ENCODE data around the gene ZBTB16.

ZBTB16 gene

GRCh38 chr11:114192841-114193389 is 133.4 kb downstream of the ZBTB16 start:
- DNase-seq, result no peak

- no peak for DNase-seq
Measured at GRCh38 chr11:114193730-114194679, 134.5 kb downstream of the ZBTB16 start.

DNA sequence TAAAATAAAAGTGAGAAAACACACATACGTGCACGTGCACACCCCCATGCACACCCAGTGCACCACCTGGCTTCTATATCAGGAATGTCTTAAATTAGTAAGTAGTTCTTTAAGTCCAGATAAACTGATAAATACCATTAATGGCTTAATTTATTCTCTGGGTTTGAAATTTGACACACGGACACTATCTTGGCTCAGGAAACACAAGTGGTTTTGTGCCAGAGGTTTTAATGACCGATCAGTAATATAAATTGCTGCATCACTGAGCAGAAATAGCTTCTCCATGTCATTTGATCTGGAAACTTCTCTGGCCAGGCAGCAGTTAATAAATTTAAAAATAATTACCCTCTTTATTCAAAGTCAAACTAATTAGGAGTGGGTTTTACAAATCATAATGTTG is 135.2 kb downstream of the ZBTB16 start:
- no peak for DNase-seq

DNA sequence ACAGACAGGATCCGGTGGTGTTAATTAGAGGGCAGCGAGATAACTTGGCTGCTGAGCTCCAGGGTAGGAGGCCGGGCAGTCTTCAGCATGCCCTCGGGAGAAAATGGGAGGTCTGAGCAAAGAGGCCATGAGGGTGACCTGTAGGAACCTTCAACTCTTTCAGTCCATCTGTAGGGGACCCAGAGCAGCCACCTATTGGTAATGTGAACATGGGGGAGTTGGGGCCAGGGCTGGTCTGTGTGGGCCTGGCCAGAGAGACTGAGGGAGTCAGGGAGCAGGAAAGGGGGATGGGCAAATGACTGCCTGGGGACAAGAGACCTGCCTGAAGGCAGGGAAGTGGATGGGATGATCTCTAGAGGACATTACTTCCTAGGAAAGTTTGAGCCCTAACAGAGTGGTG is 135.6 kb downstream of the ZBTB16 start:
- DNase-seq, result no peak

- DNase-seq, result no peak
Measured at GRCh38 chr11:114195981-114196731, 136.6 kb downstream of the ZBTB16 start.

- DNase-seq, result no peak
Measured at GRCh38 chr11:114196997-114197703, 137.6 kb downstream of the ZBTB16 start.

DNA sequence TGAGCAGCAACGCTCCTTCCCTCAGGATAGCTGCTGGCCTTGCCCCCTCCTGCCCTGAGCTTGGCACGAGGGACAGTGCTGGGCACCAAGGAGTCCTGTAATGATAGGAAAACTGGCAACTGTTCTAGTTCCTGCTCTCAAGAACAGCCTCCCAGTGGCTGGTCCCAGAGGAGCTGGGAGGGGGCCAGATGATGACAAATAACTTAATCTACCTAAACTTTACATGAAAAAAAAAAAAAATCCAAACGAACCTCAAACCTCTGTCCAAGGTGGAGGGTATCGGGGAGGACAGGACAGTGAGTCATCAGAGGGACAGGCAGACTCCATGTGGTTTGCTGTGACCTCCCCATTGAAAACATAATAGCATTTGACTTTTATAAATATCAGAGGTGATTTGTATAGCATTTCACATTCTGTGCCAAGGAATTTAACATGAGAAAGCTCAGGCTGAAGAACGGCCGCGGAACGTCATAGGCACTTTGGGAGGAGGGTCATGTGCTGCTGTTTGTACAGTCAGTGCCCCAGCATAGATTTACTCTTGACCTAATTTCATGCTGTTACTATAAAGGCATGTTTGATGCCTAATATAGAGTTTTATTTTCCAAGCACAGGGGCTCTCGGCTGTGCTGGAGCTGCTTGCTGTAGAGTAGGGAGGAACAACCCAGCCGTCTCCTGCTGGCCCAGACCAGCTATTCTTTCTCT is 138.4 kb downstream of the ZBTB16 start:
- DNase-seq, result peak; percentile 84

- DNase-seq, result no peak
Measured at GRCh38 chr11:114199051-114199450, 139.5 kb downstream of the ZBTB16 start.

- no peak for DNase-seq
Measured at GRCh38 chr11:114200351-114201133, 141.0 kb downstream of the ZBTB16 start.

GRCh38 chr11:114201219-114201618 is 141.7 kb downstream of the ZBTB16 start:
- DNase-seq, result no peak

DNA sequence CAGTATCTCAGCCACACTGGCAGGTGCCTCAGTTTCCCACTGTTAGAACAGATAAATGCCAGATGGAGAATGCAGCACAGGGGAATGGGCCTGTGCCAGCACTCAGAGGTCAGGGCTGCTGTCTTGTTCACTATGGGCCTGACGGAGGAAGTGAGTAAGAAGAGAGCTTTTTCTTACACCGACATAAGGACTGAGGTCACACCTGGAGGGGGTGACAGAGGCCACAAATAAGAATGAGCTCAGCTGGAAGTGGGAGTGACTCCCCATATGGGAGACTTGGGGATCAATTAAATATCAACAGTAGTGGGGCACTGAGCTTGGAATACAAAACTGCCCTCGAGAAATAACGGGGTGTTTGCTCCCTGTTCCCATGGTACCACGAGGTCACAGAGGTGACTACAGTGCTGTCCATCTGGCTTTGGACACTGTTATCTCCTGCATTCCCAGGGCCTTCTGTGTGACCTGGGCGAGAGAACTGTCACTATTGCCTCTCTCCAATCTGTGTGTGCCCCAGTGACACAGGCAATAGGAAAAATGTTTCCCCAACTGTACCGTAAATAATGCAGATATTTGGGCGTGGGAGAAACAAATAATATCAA is 142.6 kb downstream of the ZBTB16 start:
- DNase-seq, result no peak

GRCh38 chr11:114207096-114207495 is 147.6 kb downstream of the ZBTB16 start:
- DNase-seq, result peak; percentile 6

DNA sequence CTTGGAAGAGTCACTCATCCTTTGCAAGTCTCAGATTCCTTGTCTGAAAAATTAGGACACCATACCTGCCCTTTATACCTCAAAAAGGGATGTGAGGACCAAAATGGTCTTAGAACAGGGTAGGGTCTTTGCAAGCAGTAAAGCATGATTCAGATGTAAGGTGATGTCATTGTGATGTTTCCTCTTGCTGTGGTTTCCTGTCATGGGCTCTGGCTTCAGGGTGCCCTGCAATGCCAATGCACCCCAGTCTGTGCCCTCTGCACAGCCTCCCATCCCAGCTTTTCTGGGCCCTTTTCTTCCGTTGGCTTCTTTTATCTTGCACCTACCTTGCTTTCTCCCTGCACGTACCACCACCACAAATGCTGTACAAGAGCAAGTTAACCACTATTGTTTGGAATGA is 148.9 kb downstream of the ZBTB16 start:
- no peak for DNase-seq

DNA sequence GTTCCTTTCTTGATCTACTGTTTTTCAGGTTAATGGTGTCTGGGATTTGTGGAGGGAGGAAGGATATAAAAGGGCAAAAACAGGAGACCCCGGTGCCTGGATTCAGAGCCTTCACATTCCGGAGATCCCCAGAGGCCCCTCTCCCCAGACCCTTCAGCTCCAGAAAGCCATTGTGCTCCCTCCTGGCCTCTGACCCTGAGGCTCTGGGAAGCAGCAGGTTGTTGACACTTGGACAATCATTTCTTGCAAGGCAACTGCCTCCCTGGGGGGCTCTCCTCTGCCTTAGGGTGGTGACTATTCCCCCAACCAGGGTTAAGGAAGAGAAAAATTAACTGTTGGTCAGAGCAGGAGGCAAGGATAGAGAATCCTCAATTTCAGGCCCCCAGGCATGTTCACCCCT is 149.8 kb downstream of the ZBTB16 start:
- DNase-seq, result no peak

GRCh38 chr11:114209904-114210303 is 150.4 kb downstream of the ZBTB16 start:
- DNase-seq, result no peak

DNA sequence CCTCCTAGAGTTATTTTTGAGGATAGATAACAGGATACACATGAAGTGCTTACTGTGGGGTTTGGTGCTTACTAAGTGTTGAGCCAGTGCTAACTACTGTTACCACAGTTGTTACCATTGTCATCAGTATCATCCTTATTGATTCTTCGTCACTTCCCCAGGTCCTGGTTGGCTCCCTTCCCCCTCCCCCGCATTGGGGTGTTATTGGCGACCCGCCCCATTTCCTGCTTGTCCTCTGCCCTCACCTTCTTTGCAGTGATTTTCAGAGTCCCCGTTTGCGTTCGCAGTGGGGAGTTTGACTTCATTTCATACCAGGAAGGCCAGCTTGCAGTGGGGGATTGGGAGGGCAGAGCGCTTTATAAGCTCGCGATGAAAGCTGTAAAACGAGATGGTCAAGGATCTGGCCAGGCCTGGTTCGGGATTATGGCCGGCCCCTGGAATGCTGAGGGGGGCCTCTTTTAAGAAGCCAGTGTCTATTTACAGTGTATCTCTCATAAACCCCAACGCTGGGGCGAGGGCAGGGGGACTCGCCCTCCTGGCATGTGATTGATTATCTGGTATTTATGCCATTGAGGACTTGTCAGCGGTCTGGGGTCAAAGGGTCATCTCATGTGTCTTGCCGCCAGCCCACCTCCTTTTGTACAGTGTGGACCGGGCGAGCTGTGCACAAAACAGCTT is 152.1 kb downstream of the ZBTB16 start:
- no peak for DNase-seq

GRCh38 chr11:114213622-114214021 is 154.1 kb downstream of the ZBTB16 start:
- DNase-seq, result no peak

DNA sequence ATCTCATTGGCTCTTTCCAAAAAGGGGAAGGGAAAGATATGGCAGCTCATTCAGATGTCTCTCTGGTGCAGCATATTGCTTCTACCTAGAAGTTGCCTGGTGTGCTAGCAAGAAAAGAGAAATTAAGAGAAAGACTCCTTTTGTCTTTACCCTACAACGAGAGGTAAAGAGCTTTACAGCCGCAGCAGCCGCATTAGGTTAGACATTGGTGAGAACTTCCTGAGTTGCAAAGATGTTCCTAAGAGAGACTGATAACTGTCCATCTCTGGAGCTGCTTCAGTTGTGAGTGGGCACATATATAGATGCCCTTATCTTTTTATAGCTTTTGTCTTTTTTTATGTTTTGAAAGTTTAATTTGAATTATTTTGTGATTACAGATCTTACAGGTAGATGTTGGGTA is 155.9 kb downstream of the ZBTB16 start:
- no peak for DNase-seq

GRCh38 chr11:114215871-114216795 is 156.6 kb downstream of the ZBTB16 start:
- DNase-seq, result no peak
